Stimulated activated CD8-positive, alpha-beta memory T cell treated with anti-CD3 and anti-CD28 coated beads, Interleukin-15, amount 100 ng/mL, for 24 hours (primary cell): Measurements from ENCODE around the gene KBTBD13.

Experiments used
- DNase-seq: peaks from one replicate; pipeline ENCODE4 v3.0.0-alpha.2; 2020; ENCODE audit warnings: low read depth

Gene KBTBD13

GRCh38 chr15:65115086-65115485 is 38.5 kb downstream of the KBTBD13 start, which contains the start of gene UBAP1L:
TSS of gene UBAP1L (minus strand) at chr15:65115200. CDS start at chr15:65106215, 8,985 bp downstream.
- DNase-seq: no peak

DNA sequence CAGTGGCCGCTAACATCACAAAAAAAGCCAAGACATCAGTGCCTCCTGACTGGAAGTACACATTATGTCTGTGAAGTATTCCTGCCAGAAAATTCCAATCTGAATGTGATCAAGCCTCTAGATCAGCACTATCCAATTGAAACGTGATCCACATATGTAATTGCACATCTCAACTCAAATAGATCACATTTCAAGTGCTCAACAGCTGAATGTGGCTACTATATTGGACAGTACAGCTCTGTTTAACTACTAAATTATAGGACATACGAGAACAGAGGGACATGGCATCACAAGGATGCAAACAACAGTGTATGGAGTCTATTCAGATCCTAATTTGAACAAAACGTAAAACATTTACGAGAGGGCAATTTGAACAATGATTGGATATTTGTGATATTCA is 39.0 kb downstream of the KBTBD13 start:
- DNase-seq: no peak
